Purkinje cell (primary cell): Measurements from ENCODE around the gene UBE2K. TPM values are rescaled to one million over a fixed set of nuclear protein-coding genes. Genes with fewer than 3 reads are reported as not detected.

Experiments
- polyA plus RNA-seq: library from polyadenylated mRNA; unstranded; fragments of >200 nt; fragmentation: Nextera tagmentation; gene quantifications from 2 replicates; pipeline ENCODE4 v1.2.1, GENCODE V29; 2014

Gene UBE2K, protein sequence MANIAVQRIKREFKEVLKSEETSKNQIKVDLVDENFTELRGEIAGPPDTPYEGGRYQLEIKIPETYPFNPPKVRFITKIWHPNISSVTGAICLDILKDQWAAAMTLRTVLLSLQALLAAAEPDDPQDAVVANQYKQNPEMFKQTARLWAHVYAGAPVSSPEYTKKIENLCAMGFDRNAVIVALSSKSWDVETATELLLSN
- 93.3 and 109 TPM in 2 replicates for polyA plus RNA-seq

DNA sequence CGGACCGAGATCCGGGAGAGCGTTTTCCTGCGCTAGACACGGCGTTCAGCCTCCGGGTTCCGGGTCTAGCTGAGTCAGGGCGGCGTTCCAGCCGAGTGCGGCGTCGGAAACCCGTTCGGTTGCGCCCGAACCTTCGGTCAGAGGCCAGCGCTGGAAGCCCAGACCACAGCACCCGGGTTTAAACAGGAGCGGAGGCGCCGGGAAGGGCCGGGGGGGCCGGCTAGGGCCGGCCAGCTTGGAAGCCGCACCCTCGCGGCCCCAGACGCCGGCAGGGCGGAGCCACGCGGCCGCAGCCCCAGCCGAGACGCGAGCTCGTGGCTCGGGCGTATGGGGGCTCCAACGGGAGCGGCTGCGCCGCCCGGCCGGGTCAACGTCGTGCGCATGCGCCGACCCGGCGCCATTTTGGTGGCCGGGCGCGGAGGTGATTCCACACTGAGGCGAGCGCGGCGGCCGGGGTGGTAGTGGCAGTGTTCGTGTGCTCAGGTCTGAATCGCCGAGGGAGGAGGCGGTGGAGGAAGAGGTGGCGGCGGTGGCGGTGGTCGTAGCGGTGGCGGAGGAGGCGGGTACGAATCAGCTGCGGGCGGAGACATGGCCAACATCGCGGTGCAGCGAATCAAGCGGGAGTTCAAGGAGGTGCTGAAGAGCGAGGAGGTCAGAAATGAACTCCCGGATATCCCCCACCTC lies at the start of gene UBE2K:
TSS of gene UBE2K (plus strand) at position 397 of the 684 bp plus-strand sequence. CDS start at position 589, 192 bp downstream.

Other genes with a start within 250 kb of the UBE2K start
- 280 and 307 TPM in 2 replicates for gene RPL9, start 239.2 kb upstream of the UBE2K start, polyA plus RNA-seq
- gene LIAS, start 239.1 kb upstream of the UBE2K start, polyA plus RNA-seq = 34.4 and 59.0 TPM in 2 replicates
- 4.0 and 8.9 TPM in 2 replicates for gene UGDH, start 170.7 kb upstream of the UBE2K start, polyA plus RNA-seq
- 39.9 and 106 TPM in 2 replicates for gene SMIM14, start 59.3 kb upstream of the UBE2K start, polyA plus RNA-seq